Measurements from ENCODE around the gene RPP40. TPM values are rescaled to one million over a fixed set of nuclear protein-coding genes. Genes with fewer than 3 reads are reported as not detected.

RPP40 gene
- total RNA-seq, 1 experiment from 2014 or later, result 30.7 TPM

DNA sequence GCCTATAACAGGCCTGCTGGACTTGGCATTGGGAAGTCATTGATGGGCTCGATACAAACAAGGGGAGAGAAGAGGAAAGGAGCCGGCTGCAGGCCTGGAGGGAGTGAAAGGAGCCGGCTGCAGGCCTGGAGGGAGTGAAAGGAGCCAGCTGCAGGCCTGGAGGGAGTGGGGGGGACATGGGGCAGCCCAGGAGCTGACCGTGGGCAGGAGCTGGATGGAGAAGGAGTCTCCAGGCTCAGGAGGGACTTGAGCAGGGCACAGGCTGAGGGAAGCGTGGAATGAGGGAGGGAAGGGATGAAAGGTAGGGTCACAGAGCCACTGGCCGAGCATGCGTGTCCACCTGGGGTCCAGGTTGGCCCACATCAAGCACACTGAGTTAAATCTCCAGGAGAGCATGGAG, 32.0 kb downstream of the RPP40 start:
- peaks cover 3% of the 10 kb centered on the region for H3K9me3 ChIP-seq (ENCODE audit: low read depth, low read length, poor library complexity, severe bottlenecking)
- CTCF ChIA-PET, result no interaction called here
- DNase-seq (ENCODE audit: low spot score), result no peak
- H3K36me3 ChIP-seq (ENCODE audit: insufficient read depth, low read length, poor library complexity, severe bottlenecking), result no peaks in the 10 kb centered on the region
- H3K27me3 ChIP-seq (replicated peaks; ENCODE audit: insufficient read depth, low read depth, low read length, poor library complexity), result no peaks in the 10 kb centered on the region
- intact Hi-C loops (cut with micrococcal nuclease; ENCODE audit: unreplicated experiment), result no loop called here
- peaks cover 12% of the 10 kb centered on the region for H3K4me1 ChIP-seq (ENCODE audit: insufficient read depth, low read length, poor library complexity, severe bottlenecking)
- BruUV-seq (replicated peaks), result no TSS peak
- H3K27ac ChIP-seq (ENCODE audit: low read depth, low read length, poor library complexity, severe bottlenecking), result no peak overlapping the region
- POLR2A ChIA-PET (ENCODE audit: low non-redundant PET), result no interaction called here
- no peak overlapping the region for H3K4me3 ChIP-seq (ENCODE audit: low read depth, low read length, poor library complexity, severe bottlenecking)
- TF ChIP-seq EZH2 (IDR thresholded peaks at IDR 0.05; ENCODE audit: borderline replicate concordance, low read depth, low read length, poor library complexity, severe bottlenecking), result no peak
- TF ChIP-seq, protein P1, sequence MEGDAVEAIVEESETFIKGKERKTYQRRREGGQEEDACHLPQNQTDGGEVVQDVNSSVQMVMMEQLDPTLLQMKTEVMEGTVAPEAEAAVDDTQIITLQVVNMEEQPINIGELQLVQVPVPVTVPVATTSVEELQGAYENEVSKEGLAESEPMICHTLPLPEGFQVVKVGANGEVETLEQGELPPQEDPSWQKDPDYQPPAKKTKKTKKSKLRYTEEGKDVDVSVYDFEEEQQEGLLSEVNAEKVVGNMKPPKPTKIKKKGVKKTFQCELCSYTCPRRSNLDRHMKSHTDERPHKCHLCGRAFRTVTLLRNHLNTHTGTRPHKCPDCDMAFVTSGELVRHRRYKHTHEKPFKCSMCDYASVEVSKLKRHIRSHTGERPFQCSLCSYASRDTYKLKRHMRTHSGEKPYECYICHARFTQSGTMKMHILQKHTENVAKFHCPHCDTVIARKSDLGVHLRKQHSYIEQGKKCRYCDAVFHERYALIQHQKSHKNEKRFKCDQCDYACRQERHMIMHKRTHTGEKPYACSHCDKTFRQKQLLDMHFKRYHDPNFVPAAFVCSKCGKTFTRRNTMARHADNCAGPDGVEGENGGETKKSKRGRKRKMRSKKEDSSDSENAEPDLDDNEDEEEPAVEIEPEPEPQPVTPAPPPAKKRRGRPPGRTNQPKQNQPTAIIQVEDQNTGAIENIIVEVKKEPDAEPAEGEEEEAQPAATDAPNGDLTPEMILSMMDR (conservative IDR thresholded peaks at IDR 0.05; ENCODE audit: low read depth, low read length), result no peak

GRCh38 chr6:4970739-4971395, 33.0 kb downstream of the RPP40 start:
- no TSS peak for BruUV-seq (replicated peaks)
- POLR2A ChIA-PET (ENCODE audit: low non-redundant PET), result no interaction called here
- Histone ChIP-seq H3K4me1 (ENCODE audit: insufficient read depth, low read length, poor library complexity, severe bottlenecking) (peaks cover 12% of the 10 kb centered on the region), H3K27ac (ENCODE audit: low read depth, low read length, poor library complexity, severe bottlenecking) (no peak overlapping the region), H3K27me3 (replicated peaks; ENCODE audit: insufficient read depth, low read depth, low read length, poor library complexity) (no peaks in the 10 kb centered on the region), H3K36me3 (ENCODE audit: insufficient read depth, low read length, poor library complexity, severe bottlenecking) (no peaks in the 10 kb centered on the region), H3K4me3 (ENCODE audit: low read depth, low read length, poor library complexity, severe bottlenecking) (no peak overlapping the region), H3K9me3 (ENCODE audit: low read depth, low read length, poor library complexity, severe bottlenecking) (no peaks in the 10 kb centered on the region)
- CTCF ChIA-PET, result no interaction called here
- intact Hi-C loops (cut with micrococcal nuclease; ENCODE audit: unreplicated experiment), result no loop called here
- no peak for DNase-seq (ENCODE audit: low spot score)
- TF ChIP-seq, protein P1 (conservative IDR thresholded peaks at IDR 0.05; ENCODE audit: low read depth, low read length), result no peak
- TF ChIP-seq EZH2 (IDR thresholded peaks at IDR 0.05; ENCODE audit: borderline replicate concordance, low read depth, low read length, poor library complexity, severe bottlenecking), result no peak

DNA sequence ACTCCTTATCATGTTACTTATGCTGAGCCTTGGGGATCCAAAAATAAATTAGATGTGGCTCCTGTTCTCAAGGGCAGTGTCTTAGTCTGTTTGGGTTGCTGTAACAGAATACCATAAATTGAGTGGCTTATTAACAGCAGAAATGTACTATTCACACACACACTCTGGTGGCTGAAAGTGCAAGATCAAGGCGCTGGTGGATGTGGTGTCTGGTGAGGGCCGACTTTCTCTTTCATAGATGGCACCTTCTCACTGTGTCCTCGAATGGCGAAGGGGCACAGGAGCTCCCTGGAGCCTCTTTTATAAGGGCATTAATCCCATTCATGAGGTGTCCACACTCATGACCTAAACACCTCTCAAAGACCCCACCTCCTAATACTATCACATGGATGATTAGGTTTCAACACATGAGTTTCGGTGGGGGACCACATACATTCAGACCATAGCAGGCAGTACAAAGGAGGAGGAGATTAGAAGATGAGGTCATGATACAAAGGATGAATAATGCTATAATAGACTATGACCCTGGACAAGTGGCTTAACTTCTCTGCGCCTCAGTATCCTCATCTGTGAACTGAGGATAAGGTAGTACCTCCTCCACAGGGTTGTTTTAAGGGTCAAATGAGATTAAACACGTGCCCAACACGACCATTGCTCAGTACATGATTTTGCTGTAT, 34.1 kb downstream of the RPP40 start:
- DNase-seq (ENCODE audit: low spot score), result no peak
- Histone ChIP-seq H3K36me3 (ENCODE audit: insufficient read depth, low read length, poor library complexity, severe bottlenecking) (no peaks in the 10 kb centered on the region), H3K4me1 (ENCODE audit: insufficient read depth, low read length, poor library complexity, severe bottlenecking) (peaks cover 8% of the 10 kb centered on the region), H3K4me3 (ENCODE audit: low read depth, low read length, poor library complexity, severe bottlenecking) (no peak overlapping the region), H3K27me3 (replicated peaks; ENCODE audit: insufficient read depth, low read depth, low read length, poor library complexity) (no peaks in the 10 kb centered on the region), H3K9me3 (ENCODE audit: low read depth, low read length, poor library complexity, severe bottlenecking) (no peaks in the 10 kb centered on the region), H3K27ac (ENCODE audit: low read depth, low read length, poor library complexity, severe bottlenecking) (no peak overlapping the region)
- POLR2A ChIA-PET (ENCODE audit: low non-redundant PET), result no interaction called here
- intact Hi-C loops (cut with micrococcal nuclease; ENCODE audit: unreplicated experiment), result no loop called here
- TF ChIP-seq, protein P1 (conservative IDR thresholded peaks at IDR 0.05; ENCODE audit: low read depth, low read length), result no peak
- TF ChIP-seq EZH2 (IDR thresholded peaks at IDR 0.05; ENCODE audit: borderline replicate concordance, low read depth, low read length, poor library complexity, severe bottlenecking), result no peak
- CTCF ChIA-PET, result no interaction called here
- BruUV-seq (replicated peaks), result no TSS peak

All from A673 (cell line).